Small intestine (tissue), 7 donors: ENCODE data around the gene ERRFI1. TPM values are rescaled to one million over a fixed set of nuclear protein-coding genes. Genes with fewer than 3 reads are reported as not detected.
A peak's percentile ranks its signal among the peaks of the same experiment; 100 is the strongest.
"Not testable (repeated sequence)": the region's sequence is repeated elsewhere in the genome, so short reads cannot be mapped to it uniquely, and the experiment has no call there.

ENCODE experiments used
- DNase-seq, 2 donors: peaks; one replicate each; pipeline versions ENCODE4 v3.0.0 to v3.0.0-alpha.2; 2013
- FAIRE-seq: peaks from 2 replicates; lab custom pipeline; 2012; peaks lifted over from hg19 to GRCh38; lab: Jason Lieb, UNC
- H3K27ac ChIP-seq, 3 donors: one replicate each; pipeline ENCODE4 v1.5.1; 2013; ENCODE audit warnings: low read length in 2 of 3, mild to moderate bottlenecking in 2 of 3, control low read depth in 1 of 3, inconsistent platforms in 1 of 3, low read depth in 1 of 3, moderate library complexity in 1 of 3
- H3K27me3 ChIP-seq, 3 donors: one replicate each; pipeline ENCODE4 v1.6.1; 2013; ENCODE audit warnings: low read length in 3 of 3, inconsistent platforms in 1 of 3; ENCODE audit not compliant: control insufficient read depth in 3 of 3, insufficient read depth in 3 of 3
- H3K36me3 ChIP-seq, 3 donors: one replicate each; pipeline ENCODE4 v1.6.1; 2013; ENCODE audit warnings: low read length in 3 of 3, inconsistent platforms in 1 of 3, low read depth in 1 of 3, mild to moderate bottlenecking in 1 of 3, moderate library complexity in 1 of 3; ENCODE audit not compliant: control insufficient read depth in 3 of 3, insufficient read depth in 2 of 3
- H3K4me1 ChIP-seq, 3 donors: one replicate each; pipeline ENCODE4 v1.6.1; 2013; ENCODE audit warnings: low read length in 2 of 3, inconsistent platforms in 1 of 3, low read depth in 1 of 3, mild to moderate bottlenecking in 1 of 3, moderate library complexity in 1 of 3; ENCODE audit not compliant: control insufficient read depth in 3 of 3, insufficient read depth in 2 of 3
- H3K4me3 ChIP-seq, 3 donors: one replicate each; pipeline ENCODE4 v1.5.1; 2013; ENCODE audit warnings: low read length in 3 of 3, control low read depth in 1 of 3, inconsistent platforms in 1 of 3, low read depth in 1 of 3, mild to moderate bottlenecking in 1 of 3, moderate library complexity in 1 of 3
- H3K9me3 ChIP-seq, 2 donors: one replicate each; pipeline ENCODE4 v1.6.1; 2013; ENCODE audit warnings: low read depth in 1 of 2, low read length in 1 of 2; ENCODE audit not compliant: control insufficient read depth in 2 of 2, insufficient read depth in 1 of 2
- WGBS, 3 donors: extraction: QIAGEN DNeasy Blood & Tissue Kit; methylation state at CpG; one replicate each; pipeline ENCODE4 v1.1.7; 2013; 5-methylcytosine and 5-hydroxymethylcytosine counted together
- polyA plus RNA-seq, 4 donors: library from polyadenylated mRNA; stranded (reverse) in 3 of 4; unstranded in 1 of 4; fragments of 200-250 nt in 3 of 4; fragments of 120-200 nt in 1 of 4; gene quantifications; one replicate each; pipeline versions ENCODE4 v1.2.1 to v1.2.3, GENCODE V29; 2013
- donor health status: healthy with polysubstance abuse.
- donor health status: control.
- donor health status: control.
- donor health status: Bipolar disorder and iron deficiency.
- donor health status: healthy.

Gene ERRFI1
- polyA plus RNA-seq, 4 donors, result 22.8 to 39.1 (median 34.1) TPM

- no peak for DNase-seq
- no peaks in the 10 kb centered on the region for H3K36me3 ChIP-seq
- no peak overlapping the region for H3K27ac ChIP-seq
- H3K4me3 ChIP-seq, result no peak overlapping the region
- WGBS, 3 donors, result 64 to 78% (median 71%) methylated on average over 7 of the region's 7 CpGs
- no peak for FAIRE-seq
- peaks cover 0 to 9% (median 0%) of the 10 kb centered on the region in 3 donors for H3K4me1 ChIP-seq
- H3K9me3 ChIP-seq, result peaks cover 0 to 5% of the 10 kb centered on the region in 2 donors
- no peaks in the 10 kb centered on the region for H3K27me3 ChIP-seq
Measured at GRCh38 chr1:8063298-8064036, 37.4 kb upstream of the ERRFI1 start.

DNA sequence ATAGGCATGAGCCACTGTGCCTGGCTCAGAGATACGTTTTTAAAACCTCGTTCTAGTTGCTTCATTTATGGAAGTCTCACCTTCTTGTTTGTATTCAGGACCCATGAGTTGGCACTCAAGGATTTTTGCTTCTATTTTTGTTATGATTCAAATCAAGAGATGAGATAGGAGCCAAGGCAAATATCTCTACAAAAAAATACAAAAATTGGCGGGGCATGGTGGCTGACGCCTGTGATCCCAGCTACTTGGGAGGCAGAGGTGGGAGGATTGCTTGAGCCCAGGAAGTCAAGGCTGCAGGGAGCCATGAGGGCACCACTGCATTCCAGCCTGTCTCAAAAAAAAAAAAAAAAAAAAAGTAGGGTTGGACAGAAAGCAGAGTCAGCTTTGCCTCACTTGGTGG lies 36.8 kb upstream of the ERRFI1 start:
- 85 to 87% (median 86%) methylated on average over 4 of the region's 4 CpGs for WGBS, 3 donors
- DNase-seq (no peak), FAIRE-seq (no peak)
- Histone ChIP-seq H3K4me1 (peaks cover 0 to 9% (median 0%) of the 10 kb centered on the region in 3 donors), H3K9me3 (peaks cover 0 to 5% of the 10 kb centered on the region in 2 donors), H3K27ac (no peak overlapping the region), H3K27me3 (no peaks in the 10 kb centered on the region), H3K4me3 (no peak overlapping the region), H3K36me3 (no peaks in the 10 kb centered on the region)

DNA sequence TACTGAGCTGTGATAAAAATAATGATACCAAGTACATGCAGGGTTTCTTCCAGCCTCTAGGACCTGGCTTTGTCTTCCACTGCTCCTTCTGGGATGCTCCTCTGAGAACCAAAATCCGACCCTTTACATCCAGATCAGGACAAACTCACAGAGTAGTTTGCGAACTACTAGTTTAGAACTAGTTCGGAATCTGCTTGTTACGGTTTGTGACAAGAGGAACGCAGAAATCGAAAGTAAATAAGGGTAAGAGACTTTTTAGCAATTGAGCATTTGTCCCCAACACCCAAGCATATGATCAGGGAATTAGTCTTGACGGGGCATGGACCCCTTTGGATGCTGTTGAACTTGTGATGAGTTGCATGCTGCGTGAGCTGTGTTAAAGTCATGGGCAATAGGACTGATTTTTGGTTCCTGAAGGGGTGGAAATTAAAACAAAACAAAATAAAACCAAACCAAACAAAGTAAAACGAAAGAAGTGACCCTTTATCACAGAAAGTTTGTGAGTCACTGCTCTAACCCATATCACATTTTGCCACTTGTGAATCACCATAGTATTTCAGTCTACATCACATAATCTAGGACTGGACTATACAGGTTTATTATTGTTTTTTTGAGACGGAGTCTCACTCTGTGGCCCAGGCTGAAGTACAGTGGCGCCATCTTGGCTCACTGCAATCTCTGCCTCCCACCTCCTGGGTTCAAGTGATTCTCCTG lies 35.7 kb upstream of the ERRFI1 start:
- 66 to 73% (median 69%) methylated on average over 11 of the region's 11 CpGs for WGBS, 3 donors
- Histone ChIP-seq H3K27ac (peak overlapping the region in 2 of 3 donors; percentile 48 to 58), H3K27me3 (no peaks in the 10 kb centered on the region), H3K9me3 (peaks cover 0 to 5% of the 10 kb centered on the region in 2 donors), H3K4me1 (peaks cover 0 to 9% (median 0%) of the 10 kb centered on the region in 3 donors), H3K36me3 (no peaks in the 10 kb centered on the region), H3K4me3 (no peak overlapping the region)
- DNase-seq (no peak), FAIRE-seq (no peak)

DNA sequence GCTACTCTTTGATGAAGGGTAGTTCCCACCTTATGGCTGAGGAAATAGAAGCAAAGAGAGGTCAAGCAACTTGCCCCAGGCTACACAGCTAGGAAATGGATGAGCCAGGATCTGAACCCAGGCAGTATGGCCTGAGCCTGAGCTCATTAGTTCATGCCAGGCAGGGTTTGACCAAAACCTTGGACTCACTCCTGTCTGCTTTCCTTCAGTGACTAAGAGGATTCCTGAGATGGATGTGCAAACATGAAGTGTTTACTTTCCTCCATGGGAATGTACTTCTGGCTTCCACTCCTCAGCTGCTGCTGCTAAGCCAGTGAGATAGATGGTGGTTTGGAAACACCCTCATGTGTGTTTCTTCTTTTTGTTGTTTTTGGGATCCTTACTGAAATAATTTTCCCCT lies 35.1 kb upstream of the ERRFI1 start:
- H3K27ac ChIP-seq, result peak overlapping the region in 2 of 3 donors; percentile 32 to 48

GRCh38 chr1:8059161-8059622 lies 33.1 kb upstream of the ERRFI1 start:
- no peak for FAIRE-seq
- no peak overlapping the region for H3K4me3 ChIP-seq
- no peak overlapping the region for H3K27ac ChIP-seq
- peaks cover 0 to 9% (median 0%) of the 10 kb centered on the region in 3 donors for H3K4me1 ChIP-seq
- no peaks in the 10 kb centered on the region for H3K27me3 ChIP-seq
- no peaks in the 10 kb centered on the region for H3K9me3 ChIP-seq
- WGBS, 3 donors, result 73 to 82% (median 78%) methylated on average over 6 of the region's 6 CpGs
- no peaks in the 10 kb centered on the region for H3K36me3 ChIP-seq
- no peak for DNase-seq

More for the DNA sequence above, 35.1 kb upstream of the ERRFI1 start:
- Histone ChIP-seq H3K9me3 (peaks cover 0 to 5% of the 10 kb centered on the region in 2 donors), H3K4me3 (no peak overlapping the region), H3K27me3 (no peaks in the 10 kb centered on the region), H3K4me1 (peaks cover 0 to 9% (median 0%) of the 10 kb centered on the region in 3 donors), H3K36me3 (no peaks in the 10 kb centered on the region)
- FAIRE-seq, result no peak
- peak; percentile 52 to 63 for DNase-seq

DNA sequence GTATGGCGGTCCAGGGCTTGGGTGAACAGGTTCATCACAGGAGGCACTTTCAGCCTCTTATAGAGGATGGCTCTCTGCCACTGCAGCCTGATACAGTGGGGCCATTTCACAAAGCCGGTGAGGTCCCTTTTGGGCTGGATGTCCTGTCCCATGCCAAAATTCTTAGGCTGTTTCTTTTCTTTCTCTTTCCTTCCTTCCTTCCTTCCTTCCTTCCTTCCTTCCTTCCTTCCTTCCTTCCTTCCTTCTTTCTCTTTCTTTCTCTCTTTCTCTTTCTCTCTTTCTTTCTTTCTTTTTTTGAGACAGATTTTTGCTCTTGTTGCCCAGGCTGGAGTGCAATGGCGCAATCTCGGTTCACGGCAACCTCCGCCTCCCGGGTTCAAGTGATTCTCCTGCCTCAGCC lies 31.7 kb upstream of the ERRFI1 start:
- not testable (repeated sequence) for H3K9me3 ChIP-seq, H3K36me3 ChIP-seq, H3K4me1 ChIP-seq, DNase-seq, FAIRE-seq, H3K4me3 ChIP-seq, H3K27ac ChIP-seq, H3K27me3 ChIP-seq
- 92 to 99% (median 96%) methylated on average over 7 of the region's 7 CpGs for WGBS, 3 donors

- no peak for DNase-seq
- FAIRE-seq, result no peak
- H3K27ac ChIP-seq, result no peak overlapping the region
Measured at GRCh38 chr1:8055973-8056372, 29.9 kb upstream of the ERRFI1 start.

GRCh38 chr1:8053878-8054567 lies 27.9 kb upstream of the ERRFI1 start:
- H3K27me3 ChIP-seq, result no peaks in the 10 kb centered on the region
- no peaks in the 10 kb centered on the region for H3K4me1 ChIP-seq
- no peak overlapping the region for H3K27ac ChIP-seq
- H3K36me3 ChIP-seq, result no peaks in the 10 kb centered on the region
- H3K4me3 ChIP-seq, result no peak overlapping the region
- no peaks in the 10 kb centered on the region for H3K9me3 ChIP-seq
- FAIRE-seq (no peak), DNase-seq (no peak)
- WGBS, 3 donors, result 65 to 70% (median 69%) methylated on average over 5 of the region's 5 CpGs

More at GRCh38 chr1:8055973-8056372, 29.9 kb upstream of the ERRFI1 start:
- Histone ChIP-seq H3K27me3 (no peaks in the 10 kb centered on the region), H3K9me3 (no peaks in the 10 kb centered on the region), H3K36me3 (no peaks in the 10 kb centered on the region), H3K4me1 (peaks cover 0 to under 1% (median 0%) of the 10 kb centered on the region in 3 donors), H3K4me3 (no peak overlapping the region)
- 83 to 86% (median 85%) methylated on average over 4 of the region's 4 CpGs for WGBS, 3 donors
